HG03196 (cell line): ENCODE measurements around the gene CXCR5.

Experiments
- ATAC-seq: cut with Tn5 transposase; IDR thresholded peaks from one replicate; pipeline ENCODE4 v1.9.1; 2021; ENCODE audit not compliant: unreplicated experiment

CXCR5 gene

GRCh38 chr11:118924591-118925585 lies 41.2 kb downstream of the CXCR5 start:
- no peak for ATAC-seq

- ATAC-seq: no peak
Observed at GRCh38 chr11:118927554-118928100, 43.9 kb downstream of the CXCR5 start.

- peak; percentile 39 for ATAC-seq
Observed at GRCh38 chr11:118928101-118928869, 44.6 kb downstream of the CXCR5 start.

DNA sequence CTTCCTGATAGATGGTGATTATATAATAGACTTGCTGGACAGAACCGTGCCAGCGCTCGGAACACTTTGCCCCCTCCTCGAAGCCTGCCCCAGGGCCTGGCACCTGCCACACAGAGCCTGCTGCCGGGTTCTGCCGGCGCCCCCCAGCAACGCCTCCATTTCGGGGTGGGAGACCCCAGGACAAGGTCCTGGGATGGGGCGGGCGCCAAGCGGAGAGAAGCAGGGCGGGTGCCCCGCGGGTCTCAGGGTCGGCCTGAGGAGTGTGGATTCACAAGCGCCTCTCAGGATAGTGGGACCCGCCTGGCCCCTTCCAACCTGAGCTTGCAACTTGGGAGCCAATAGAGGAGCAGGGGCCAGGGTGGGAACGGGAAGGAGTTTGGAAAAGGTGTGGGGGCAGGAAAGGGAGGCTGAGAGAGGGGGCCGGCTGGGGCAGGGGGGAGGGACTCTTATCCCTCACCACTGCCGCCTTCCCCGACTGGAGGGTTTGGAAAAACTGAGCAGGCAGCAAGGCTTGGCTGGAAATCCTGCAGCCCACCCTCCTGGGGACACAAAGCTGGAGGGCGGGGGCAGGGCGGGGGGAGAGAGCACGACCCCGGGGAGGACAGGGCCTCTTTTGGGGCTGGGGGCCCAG lies 45.3 kb downstream of the CXCR5 start:
- no peak for ATAC-seq

DNA sequence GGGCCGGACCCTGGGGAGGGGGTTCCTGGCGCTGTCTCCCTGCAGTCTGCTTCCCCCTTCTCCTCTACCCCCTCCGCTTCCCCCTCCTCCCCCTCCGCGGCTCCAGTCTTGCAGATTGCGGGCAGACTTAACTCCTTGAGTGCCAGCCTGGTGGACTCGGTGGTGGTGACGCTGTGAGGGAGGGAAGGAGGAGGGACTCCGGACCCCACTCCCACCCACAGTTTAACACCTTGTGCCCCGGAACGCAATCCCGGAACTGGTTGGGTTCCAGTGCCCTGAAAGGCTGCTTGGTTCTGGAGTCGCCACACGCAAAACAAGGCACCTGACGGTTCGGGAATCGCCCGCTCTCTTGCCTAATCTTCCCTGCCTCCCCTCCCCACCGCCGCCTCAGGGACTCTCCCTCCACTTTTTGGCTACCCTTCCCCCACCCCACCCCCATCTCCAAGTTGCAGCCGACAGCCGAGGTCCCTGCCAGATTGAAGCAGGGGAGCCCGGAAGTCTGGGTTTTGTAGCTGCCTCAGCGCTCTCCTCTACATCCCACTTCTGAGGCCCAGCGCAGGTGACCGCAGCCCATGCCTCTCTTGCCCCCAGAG lies 45.9 kb downstream of the CXCR5 start:
- ATAC-seq: no peak

GRCh38 chr11:118930094-118930712 lies 46.5 kb downstream of the CXCR5 start:
- no peak for ATAC-seq

DNA sequence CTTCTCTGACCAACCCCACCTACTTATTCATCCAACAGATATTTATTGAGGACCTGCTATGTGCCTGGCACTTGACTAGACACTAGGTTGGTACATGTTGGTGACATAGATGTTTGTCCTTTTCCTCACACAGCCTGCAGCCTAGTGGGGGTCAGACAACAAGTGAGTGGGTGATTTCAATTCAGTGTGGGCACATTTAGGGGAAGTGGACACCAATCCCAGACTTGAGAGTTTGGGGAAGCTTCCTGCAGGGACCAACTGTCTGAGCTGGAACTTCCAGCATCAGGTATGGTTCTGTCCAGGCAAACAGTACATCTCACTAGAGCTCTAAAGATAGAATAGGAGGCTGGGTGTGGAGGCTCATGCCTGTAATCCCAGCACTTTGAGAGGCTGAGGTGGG lies 47.9 kb downstream of the CXCR5 start:
- ATAC-seq: no peak

DNA sequence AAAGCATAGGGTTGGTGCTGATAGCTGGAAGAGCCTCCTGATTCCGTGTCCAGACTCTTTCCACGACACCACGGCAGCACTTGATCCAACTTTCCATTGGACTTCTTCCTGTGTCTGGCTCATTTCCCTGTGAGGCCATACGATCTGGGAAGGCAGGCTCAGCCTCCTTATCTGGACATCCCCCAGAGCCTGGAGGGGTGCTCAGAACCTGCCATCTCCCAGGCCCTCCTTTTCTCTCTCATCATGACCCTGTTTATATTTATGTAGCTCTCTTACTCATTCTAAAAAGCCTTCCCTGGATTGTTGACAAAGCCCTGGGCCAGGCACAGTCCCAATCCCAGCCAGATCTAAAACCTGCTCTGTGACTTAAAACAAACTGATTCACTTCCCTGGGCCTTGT lies 49.8 kb downstream of the CXCR5 start:
- no peak for ATAC-seq

DNA sequence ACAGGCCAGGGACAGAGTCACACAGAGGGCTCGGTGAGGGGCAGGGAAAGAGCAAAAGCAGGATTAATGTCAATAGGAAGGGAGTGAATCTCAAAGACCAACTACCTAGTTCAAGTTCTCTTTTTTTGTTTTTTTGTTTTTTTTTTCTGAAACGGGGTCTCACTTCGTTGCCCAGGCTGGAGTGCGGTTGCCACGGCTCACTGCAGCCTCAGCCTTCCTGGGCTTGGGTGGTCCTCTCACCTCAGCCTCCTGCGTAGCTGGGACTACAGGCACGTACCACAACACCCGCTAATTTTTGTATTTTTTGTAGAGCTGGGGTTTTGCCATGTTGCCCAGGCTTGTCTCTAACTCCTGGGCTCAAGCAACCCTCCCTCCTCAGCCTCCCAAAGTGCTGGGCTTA lies 51.7 kb downstream of the CXCR5 start:
- ATAC-seq: no peak

DNA sequence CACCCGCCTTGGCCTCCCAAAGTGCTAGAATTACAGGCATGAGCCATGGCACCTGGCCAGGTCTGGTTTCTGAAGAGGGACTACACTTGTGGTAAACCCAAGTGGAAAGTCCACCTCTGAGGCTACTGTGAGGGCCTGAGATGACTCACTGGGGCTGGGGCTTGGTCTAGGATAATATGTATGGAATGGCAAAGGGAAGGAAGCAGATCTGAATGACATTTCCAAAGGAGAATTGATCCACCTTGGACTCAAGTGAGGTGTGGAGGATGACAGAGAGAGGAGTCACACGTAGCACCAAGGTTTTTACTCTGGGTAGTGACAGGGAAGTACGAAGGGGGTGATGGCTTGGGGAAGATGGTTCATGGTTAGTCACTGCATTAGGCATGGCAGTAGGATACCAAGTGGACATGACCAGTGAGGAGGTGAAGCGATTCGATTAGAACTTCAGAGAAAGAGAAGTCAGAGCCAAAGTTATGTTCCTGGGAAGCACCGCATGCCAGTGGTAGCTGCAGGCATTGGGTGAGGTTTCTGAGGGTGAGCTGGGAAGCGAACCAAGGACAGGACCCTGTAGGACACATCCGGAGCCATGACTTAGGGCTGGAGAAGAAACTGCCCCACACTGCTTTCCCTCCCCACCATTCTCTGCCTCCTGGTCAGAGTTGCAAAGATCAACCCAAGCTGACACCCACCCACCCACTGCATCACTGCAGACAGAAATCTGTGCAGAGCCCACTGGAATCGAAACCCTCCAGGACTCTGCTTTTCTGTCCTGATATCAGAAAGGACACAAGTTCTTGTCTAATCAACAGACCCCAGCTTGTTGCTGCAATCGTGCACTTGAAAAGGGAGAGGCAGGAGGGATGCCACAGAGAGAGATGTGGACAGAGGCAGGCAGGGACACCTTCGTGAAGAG lies 55.1 kb downstream of the CXCR5 start:
- ATAC-seq: no peak

DNA sequence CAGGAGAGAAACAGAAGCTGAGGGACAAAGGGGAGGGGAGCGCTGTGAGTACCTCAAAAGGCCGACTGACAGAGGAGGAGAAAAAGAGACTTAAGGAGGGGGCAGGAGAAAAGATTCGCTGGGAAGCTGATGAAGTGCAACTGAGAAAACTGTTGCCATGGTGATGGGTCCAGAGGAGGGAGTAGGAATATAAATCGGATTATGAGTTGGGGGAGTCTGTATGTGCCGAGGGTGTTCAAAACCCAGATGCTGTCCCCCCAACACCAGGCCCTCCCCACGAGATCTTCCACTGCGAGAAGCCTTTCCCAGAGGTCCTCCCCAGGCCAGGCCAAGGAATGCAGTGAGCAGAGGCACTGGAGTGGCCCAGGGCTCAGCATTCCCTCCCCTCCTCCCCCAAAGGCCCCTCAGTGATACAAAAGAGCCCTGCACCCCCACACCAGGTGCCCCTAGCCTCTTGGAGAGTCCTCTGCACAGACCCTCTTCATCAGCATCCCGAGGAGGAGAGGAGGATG lies 55.8 kb downstream of the CXCR5 start:
- no peak for ATAC-seq

GRCh38 chr11:118939953-118940598 lies 56.4 kb downstream of the CXCR5 start:
- ATAC-seq: no peak

- no peak for ATAC-seq
Observed at GRCh38 chr11:118947091-118947490, 63.4 kb downstream of the CXCR5 start.
